NCI-H82 treated with DMSO at 0.1 percent for 48 hours (cell line): ENCODE measurements around the gene HOMER3.
"Not testable (repeated sequence)": the region's sequence is repeated elsewhere in the genome, so short reads cannot be mapped to it uniquely, and the experiment has no call there.

Experiments used
- DNase-seq: peaks from one replicate; lab custom pipeline; 2025; ENCODE audit not compliant: unreplicated experiment; lab: John Stamatoyannopoulos, UW

The HOMER3 gene

GRCh38 chr19:18954094-18954493 lies 13.1 kb upstream of the HOMER3 start:
- DNase-seq: no peak

- DNase-seq: not testable (repeated sequence)
These were observed 11.5 kb upstream of the HOMER3 start for GRCh38 chr19:18952364-18953003.

- DNase-seq: no peak
These were observed 10.8 kb upstream of the HOMER3 start for GRCh38 chr19:18951721-18952281.

GRCh38 chr19:18949858-18950257 lies 8.8 kb upstream of the HOMER3 start:
- DNase-seq: no peak

DNA sequence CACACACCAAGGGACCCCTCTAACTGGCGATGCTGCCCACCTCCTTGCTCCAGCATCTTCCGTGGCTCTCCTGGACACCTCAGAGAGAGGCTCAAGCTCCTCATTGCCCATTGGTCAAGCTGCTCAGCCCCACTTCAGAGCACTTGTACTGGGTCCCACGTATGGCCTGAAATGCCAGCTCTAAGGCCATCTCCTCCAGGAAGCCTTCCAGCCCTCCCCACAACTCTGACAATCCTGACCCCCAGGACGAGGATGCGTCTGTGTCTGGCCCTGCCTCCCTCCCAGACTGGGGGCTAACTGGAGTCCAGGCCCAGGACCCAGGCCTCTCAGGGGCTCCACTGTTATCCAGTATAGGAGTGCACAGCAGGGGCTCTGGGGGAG lies 7.9 kb upstream of the HOMER3 start:
- DNase-seq: no peak

GRCh38 chr19:18948075-18948975 lies 7.3 kb upstream of the HOMER3 start:
- DNase-seq: no peak

- no peak for DNase-seq
These were observed 5.9 kb upstream of the HOMER3 start for GRCh38 chr19:18946918-18947317.

DNA sequence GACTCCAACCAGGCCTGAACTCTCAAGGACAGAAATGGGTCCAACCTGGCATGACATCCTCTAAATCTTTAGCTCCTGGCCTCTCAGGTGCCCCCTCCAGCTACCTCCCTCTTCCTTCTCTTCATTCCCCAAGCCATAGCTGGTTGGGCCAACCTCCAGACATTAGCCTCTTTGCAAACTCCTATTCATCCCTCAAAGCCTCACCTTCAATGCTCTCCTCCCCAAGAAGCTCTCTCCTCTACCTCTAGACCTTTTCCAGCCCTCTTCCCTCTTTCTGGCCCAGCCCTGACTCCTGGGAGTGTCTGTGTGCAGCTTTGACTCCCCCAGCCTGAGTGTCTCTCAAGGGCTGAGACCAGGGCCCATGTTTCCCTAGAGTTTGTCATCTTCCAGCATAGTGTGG lies 5.3 kb upstream of the HOMER3 start:
- no peak for DNase-seq

- DNase-seq: no peak
These were observed 4.3 kb upstream of the HOMER3 start for GRCh38 chr19:18945297-18945696.

DNA sequence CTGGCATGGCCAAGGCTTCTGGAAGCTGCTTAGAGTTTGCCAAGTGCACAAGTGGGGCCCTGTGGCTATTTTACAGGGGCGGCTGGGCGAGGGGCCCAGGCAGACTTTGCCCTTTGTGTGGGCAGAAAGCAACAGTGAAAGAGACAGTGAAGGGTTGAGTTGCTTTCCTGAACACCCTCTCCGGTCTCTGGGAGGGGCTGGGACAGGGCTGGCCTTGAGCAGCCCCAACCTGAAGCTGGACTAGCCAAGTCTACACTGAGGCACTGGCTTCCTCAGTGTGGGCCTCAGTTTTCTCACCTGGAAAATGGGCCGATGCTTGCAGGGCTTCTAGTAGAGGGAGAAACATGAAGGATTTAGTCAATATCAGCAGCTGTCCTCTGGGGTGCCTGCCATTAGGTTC lies 2.4 kb upstream of the HOMER3 start:
- no peak for DNase-seq

DNA sequence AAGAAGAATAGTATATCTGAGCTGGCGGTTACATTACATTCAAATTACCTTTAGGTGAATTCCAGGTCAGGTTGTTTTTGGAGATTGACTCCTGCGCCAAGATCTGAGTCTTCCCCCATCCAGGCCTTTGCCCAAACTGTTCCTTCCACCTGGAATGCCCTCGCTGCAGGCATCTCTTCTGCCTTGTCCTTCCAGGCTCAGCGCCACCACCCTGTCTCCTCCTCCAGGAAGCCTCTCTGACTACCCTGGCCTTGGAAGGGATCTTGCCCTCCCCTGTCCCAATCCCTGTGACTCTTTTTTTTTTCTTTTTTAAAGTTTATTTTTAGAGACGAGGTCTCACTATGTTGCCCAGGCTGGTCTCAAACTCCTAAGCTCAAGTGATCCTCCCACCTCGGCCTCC lies 1.7 kb upstream of the HOMER3 start:
- DNase-seq: no peak

- no peak for DNase-seq
These were observed 774 bp upstream of the HOMER3 start for GRCh38 chr19:18941628-18942354.

DNA sequence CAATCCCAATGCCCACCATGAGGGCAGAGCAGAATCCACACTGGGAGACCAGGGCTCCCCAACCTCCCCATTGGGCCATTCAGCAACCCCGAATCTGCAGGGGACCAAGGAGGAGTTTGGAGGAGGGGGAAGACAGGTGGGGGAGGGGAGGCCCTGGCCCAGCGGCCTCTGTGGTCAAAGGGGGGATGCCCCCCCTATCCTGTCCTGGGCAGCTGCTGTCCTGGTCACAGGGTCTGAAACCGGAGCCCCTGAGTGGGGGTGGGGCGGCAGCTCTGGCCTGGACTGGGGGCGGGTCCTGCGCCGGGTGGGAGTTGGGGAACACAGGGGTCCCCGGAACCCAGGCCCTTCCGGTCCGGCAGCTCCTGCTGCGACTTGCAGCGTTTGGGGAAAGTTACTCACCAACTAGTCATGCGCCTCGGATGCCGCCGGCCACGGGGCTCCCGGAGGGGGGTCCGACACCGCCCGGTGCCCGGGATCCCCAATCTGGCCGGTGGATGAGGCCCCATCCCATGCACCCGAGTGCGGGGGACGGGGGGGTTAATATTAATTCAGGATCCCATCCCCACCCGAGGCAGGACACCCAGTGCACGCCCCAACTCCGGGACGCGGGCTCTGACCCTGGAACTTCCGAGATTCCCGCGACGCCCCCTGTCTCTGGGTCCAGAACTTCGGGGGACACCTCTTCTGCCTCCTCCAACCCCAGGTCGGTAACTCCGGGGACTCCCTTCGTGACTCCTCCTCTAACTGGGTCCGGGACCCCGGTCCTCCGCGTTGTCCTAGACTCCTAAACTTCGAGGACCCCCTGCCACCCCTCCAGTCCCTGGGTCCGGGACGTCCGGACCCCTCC lies 872 bp downstream of the HOMER3 start:
- DNase-seq: no peak

DNA sequence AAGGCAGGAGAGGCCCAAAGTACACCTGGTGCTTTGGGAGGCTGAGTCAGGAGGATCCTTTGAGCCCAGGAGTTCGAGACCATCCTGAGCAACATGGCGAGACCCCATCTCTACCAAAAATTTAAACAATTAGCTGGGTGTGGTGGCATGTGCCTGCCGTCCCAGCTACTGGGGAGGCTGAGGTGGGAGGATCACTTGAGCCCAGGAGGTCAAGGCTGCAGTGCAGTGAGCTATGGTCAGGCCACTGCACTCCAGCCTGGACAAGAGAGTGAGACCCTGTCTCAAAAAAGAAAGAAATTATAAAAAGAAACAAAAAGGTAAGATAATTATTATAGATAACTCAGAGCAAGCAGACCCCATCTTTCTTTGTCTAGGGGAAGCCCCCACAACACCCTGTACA lies 1.9 kb downstream of the HOMER3 start:
- no peak for DNase-seq

DNA sequence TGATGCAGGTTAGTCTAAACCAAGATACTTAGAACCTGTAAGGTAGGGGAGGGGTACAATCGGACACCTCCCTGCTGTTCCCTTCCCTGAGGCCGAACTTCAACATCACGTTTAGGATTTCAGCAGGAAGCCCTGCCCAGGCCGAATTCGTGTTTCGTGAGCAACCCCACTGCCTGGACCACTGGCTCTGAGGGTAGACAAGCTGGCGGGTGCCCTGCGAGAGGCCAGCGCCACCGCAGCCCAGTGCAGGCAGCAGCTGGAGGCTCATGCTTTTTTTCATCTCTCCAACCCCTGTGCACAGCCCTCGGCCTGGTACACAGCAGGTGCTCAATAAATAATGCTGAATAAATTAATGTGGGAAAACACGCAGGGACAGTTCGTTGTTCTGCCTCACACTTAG lies 7.7 kb downstream of the HOMER3 start:
- no peak for DNase-seq

DNA sequence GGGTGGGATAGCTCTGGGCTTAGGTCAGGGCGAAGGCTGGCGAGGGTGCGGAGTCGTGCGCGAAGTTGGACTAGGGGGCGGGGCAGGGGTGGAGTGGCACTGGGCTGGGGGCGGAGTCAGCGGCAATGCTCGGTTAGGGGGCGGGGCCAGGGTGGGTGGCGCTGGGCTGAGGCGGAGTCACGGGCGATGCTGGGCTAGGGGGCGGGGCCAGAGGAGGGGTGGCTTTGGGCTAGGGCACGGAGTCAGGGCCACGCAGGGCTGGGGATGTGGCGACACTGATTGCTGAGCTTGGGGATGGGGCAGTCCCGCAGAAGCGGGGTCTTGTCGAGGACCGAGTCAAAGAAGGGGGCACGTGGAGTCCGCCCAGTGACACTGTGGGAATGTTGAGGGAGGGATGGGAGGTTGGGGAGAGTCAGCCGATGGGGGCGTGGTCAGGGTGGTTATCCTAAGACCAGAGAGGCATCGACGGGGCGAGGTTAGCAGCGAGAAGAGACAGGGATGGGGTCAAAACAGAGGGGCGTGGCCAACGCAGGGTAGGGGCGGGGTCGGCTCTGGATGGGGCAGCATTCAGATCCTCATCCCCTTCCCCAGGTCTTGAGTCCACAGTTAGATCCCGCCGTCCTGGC lies 8.7 kb downstream of the HOMER3 start:
- DNase-seq: peak; percentile 93

DNA sequence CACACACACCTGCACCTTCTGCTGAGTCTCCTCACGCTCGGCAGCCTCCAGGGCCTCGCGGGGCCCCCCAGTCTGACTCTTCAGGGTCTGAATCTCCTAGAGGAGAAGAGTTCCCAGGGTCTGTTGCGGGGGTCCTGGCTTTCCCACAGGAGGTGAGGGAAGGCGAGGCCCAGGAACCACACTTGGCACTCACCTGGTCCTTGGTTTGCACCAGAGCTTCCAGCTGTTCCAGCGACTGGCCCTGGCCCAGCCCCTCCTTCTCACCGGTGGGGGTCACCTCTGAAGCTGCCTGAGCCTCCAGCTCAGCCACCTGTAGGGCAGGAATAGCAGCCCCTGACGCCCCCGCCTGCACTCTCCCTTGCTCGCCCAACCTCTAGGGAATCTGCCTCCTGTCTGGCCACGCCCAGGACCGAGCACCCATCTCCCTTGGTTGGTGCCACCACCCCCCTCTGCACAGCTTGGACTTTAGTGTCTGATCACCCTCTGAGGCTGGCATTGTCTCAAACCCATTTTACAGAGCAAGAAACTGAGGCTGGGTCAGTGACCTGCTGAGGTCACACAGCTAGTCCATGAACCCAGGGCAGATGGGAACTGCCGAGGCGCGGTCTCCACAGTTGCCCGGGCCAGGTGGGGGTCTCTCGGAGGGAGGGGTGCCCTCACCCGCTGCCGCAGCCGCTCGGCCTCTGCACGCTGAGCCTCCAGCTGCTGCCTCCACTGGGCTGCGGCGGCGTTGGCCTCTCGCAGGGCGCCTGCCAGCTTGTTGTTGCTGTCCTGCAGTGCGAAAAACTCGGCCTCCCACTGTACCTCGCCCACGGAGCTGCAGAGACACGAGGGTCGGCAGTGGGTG lies 9.5 kb downstream of the HOMER3 start:
- DNase-seq: no peak

GRCh38 chr19:18929311-18929710 lies 11.7 kb downstream of the HOMER3 start:
- DNase-seq: no peak
